Measurements from ENCODE around the gene FCN2. TPM values are rescaled to one million over a fixed set of nuclear protein-coding genes. Genes with fewer than 3 reads are reported as not detected.

The FCN2 gene
- total RNA-seq, 2 experiments from 2014 or later: not detected

- no peaks in the 10 kb centered on the region for H3K4me1 ChIP-seq (ENCODE audit: insufficient read depth, low read length, poor library complexity, severe bottlenecking)
- DNase-seq (ENCODE audit: low spot score): no peak
- H3K4me3 ChIP-seq (ENCODE audit: low read depth, low read length, poor library complexity, severe bottlenecking): no peak overlapping the region
- no TSS peak for BruUV-seq (replicated peaks)
- H3K9me3 ChIP-seq (ENCODE audit: low read length): no peaks in the 10 kb centered on the region
- H4K20me1 ChIP-seq (ENCODE audit: insufficient read depth, low read length): no peaks in the 10 kb centered on the region
- no peaks in the 10 kb centered on the region for H3K79me2 ChIP-seq (ENCODE audit: insufficient read depth, low read depth, low read length)
- CTCF ChIA-PET (ENCODE audit: unreplicated experiment): no interaction called here
- H3K4me2 ChIP-seq (ENCODE audit: low read length): no peak overlapping the region
- H3K27ac ChIP-seq (ENCODE audit: low read depth, low read length, poor library complexity, severe bottlenecking): no peak overlapping the region
- H3K36me3 ChIP-seq (ENCODE audit: insufficient read depth, low read length): no peaks in the 10 kb centered on the region
- TF ChIP-seq EZH2phosphoT487 (IDR thresholded peaks at IDR 0.05; ENCODE audit: borderline replicate concordance, low read depth, low read length) (no peak), CTCF (conservative IDR thresholded peaks at IDR 0.05; ENCODE audit: low read length) (no peak)
- no peaks in the 10 kb centered on the region for H3K9me2 ChIP-seq (ENCODE audit: insufficient read depth, low read length)
- intact Hi-C loops (cut with micrococcal nuclease; ENCODE audit: unreplicated experiment): no loop called here
- POLR2A ChIA-PET: interaction anchor here (0.5 kb wide), 1 partner anchor 338 kb away, joined by 3 read pairs; no protein-coding TSS in a partner anchor
- H2AFZ ChIP-seq (ENCODE audit: low read length): no peak overlapping the region
Observed at GRCh38 chr9:134851020-134851419, 29.6 kb upstream of the FCN2 start.

GRCh38 chr9:134852906-134853654, 27.5 kb upstream of the FCN2 start:
- POLR2A ChIA-PET: no interaction called here
- no peak for DNase-seq (ENCODE audit: low spot score)
- H3K79me2 ChIP-seq (ENCODE audit: insufficient read depth, low read depth, low read length): no peaks in the 10 kb centered on the region
- H3K4me1 ChIP-seq (ENCODE audit: insufficient read depth, low read length, poor library complexity, severe bottlenecking): peaks cover 3% of the 10 kb centered on the region
- H3K9me2 ChIP-seq (ENCODE audit: insufficient read depth, low read length): no peaks in the 10 kb centered on the region
- CTCF ChIA-PET (ENCODE audit: unreplicated experiment): no interaction called here
- TF ChIP-seq CTCF (conservative IDR thresholded peaks at IDR 0.05; ENCODE audit: low read length) (no peak), EZH2phosphoT487 (IDR thresholded peaks at IDR 0.05; ENCODE audit: borderline replicate concordance, low read depth, low read length) (no peak)
- H3K9me3 ChIP-seq (ENCODE audit: low read length): no peaks in the 10 kb centered on the region
- intact Hi-C loops (cut with micrococcal nuclease; ENCODE audit: unreplicated experiment): no loop called here
- H4K20me1 ChIP-seq (ENCODE audit: insufficient read depth, low read length): no peaks in the 10 kb centered on the region
- H2AFZ ChIP-seq (ENCODE audit: low read length): no peak overlapping the region
- H3K27ac ChIP-seq (ENCODE audit: low read depth, low read length, poor library complexity, severe bottlenecking): no peak overlapping the region
- H3K36me3 ChIP-seq (ENCODE audit: insufficient read depth, low read length): no peaks in the 10 kb centered on the region
- BruUV-seq (replicated peaks): no TSS peak
- H3K4me3 ChIP-seq (ENCODE audit: low read depth, low read length, poor library complexity, severe bottlenecking): no peak overlapping the region
- H3K4me2 ChIP-seq (ENCODE audit: low read length): no peak overlapping the region

- DNase-seq (ENCODE audit: low spot score): no peak
- H3K4me2 ChIP-seq (ENCODE audit: low read length): no peak overlapping the region
- H4K20me1 ChIP-seq (ENCODE audit: insufficient read depth, low read length): no peaks in the 10 kb centered on the region
- H3K9me2 ChIP-seq (ENCODE audit: insufficient read depth, low read length): no peaks in the 10 kb centered on the region
- no peaks in the 10 kb centered on the region for H3K79me2 ChIP-seq (ENCODE audit: insufficient read depth, low read depth, low read length)
- no peak overlapping the region for H2AFZ ChIP-seq (ENCODE audit: low read length)
- TF ChIP-seq CTCF (conservative IDR thresholded peaks at IDR 0.05; ENCODE audit: low read length) (no peak), EZH2phosphoT487 (IDR thresholded peaks at IDR 0.05; ENCODE audit: borderline replicate concordance, low read depth, low read length) (no peak)
- H3K27ac ChIP-seq (ENCODE audit: low read depth, low read length, poor library complexity, severe bottlenecking): no peak overlapping the region
- intact Hi-C loops (cut with micrococcal nuclease; ENCODE audit: unreplicated experiment): no loop called here
- no peaks in the 10 kb centered on the region for H3K9me3 ChIP-seq (ENCODE audit: low read length)
- no peak overlapping the region for H3K4me3 ChIP-seq (ENCODE audit: low read depth, low read length, poor library complexity, severe bottlenecking)
- H3K36me3 ChIP-seq (ENCODE audit: insufficient read depth, low read length): no peaks in the 10 kb centered on the region
- H3K4me1 ChIP-seq (ENCODE audit: insufficient read depth, low read length, poor library complexity, severe bottlenecking): peaks cover 7% of the 10 kb centered on the region
- ChIA-PET CTCF (ENCODE audit: unreplicated experiment) (no interaction called here), POLR2A (no interaction called here)
- BruUV-seq (replicated peaks): no TSS peak
Observed at GRCh38 chr9:134853893-134854292, 26.7 kb upstream of the FCN2 start.

Data from OCI-LY7 (cell line).